ENCODE data around the gene PELI2.

- TF ChIP-seq CTCF (IDR thresholded peaks at IDR 0.05 in 2 of 3, conservative IDR thresholded peaks at IDR 0.05 in 1 of 3; ENCODE audit: borderline replicate concordance in 1 of 3, insufficient read depth in 1 of 3, low read depth in 2 of 3, low read length in 2 of 3) (no peak), RAD21 (IDR thresholded peaks at IDR 0.05; ENCODE audit: low read depth) (no peak), EZH2 (IDR thresholded peaks at IDR 0.05) (no peak), EZH2phosphoT487 (IDR thresholded peaks at IDR 0.05; ENCODE audit: borderline replicate concordance) (no peak), POLR2AphosphoS5 (IDR thresholded peaks at IDR 0.05; ENCODE audit: low read depth, low read length) (no peak), POLR2A (IDR thresholded peaks at IDR 0.05; ENCODE audit: borderline replicate concordance, extremely low read depth, insufficient read depth, insufficient read length) (no peak), ELF1 (IDR thresholded peaks at IDR 0.05; ENCODE audit: borderline replicate concordance, low read depth) (no peak), ZNF274 (IDR thresholded peaks at IDR 0.05; ENCODE audit: low read depth, low read length) (no peak), REST (IDR thresholded peaks at IDR 0.05; ENCODE audit: low read depth) (no peak), CBX3 (IDR thresholded peaks at IDR 0.05; ENCODE audit: low read depth) (no peak), SP1 (IDR thresholded peaks at IDR 0.05; ENCODE audit: low read depth) (no peak), JUND (IDR thresholded peaks at IDR 0.05) (no peak), CEBPB (IDR thresholded peaks at IDR 0.05; ENCODE audit: low read depth) (no peak)
Observed at GRCh38 chr14:56213306-56213705, 95.1 kb downstream of the PELI2 start.
